ENCODE data around the gene IARS1. TPM values are rescaled to one million over a fixed set of nuclear protein-coding genes. Genes with fewer than 3 reads are reported as not detected.

Gene IARS1
- total RNA-seq, 4 donors from 2014 or later: 73.2 to 234 (median 161) TPM

- Histone ChIP-seq H3K4me3 (no peak overlapping the region), H3K9me3 (no peaks in the 10 kb centered on the region), H3K4me1 (no peaks in the 10 kb centered on the region), H3K27ac (no peak overlapping the region), H3K36me3 (no peaks in the 10 kb centered on the region), H3K27me3 (no peaks in the 10 kb centered on the region)
- no peak for TF ChIP-seq CTCF (IDR thresholded peaks at IDR 0.05)
- TF ChIP-seq POLR2A (IDR thresholded peaks at IDR 0.05): no peak
- intact Hi-C loops (cut with DNase I; ENCODE audit: low total_unique reads): no loop called here
- DNase-seq: no peak
Measured at GRCh38 chr9:92266486-92266885, 27.0 kb downstream of the IARS1 start.

- Histone ChIP-seq H3K9me3 (no peaks in the 10 kb centered on the region), H3K27ac (no peak overlapping the region), H3K4me3 (no peak overlapping the region), H3K4me1 (no peaks in the 10 kb centered on the region), H3K36me3 (no peaks in the 10 kb centered on the region), H3K27me3 (no peaks in the 10 kb centered on the region)
- DNase-seq: no peak
- TF ChIP-seq CTCF (IDR thresholded peaks at IDR 0.05) (no peak), POLR2A (IDR thresholded peaks at IDR 0.05) (no peak)
- intact Hi-C loops (cut with DNase I; ENCODE audit: low total_unique reads): no loop called here
Measured at GRCh38 chr9:92265154-92265553, 28.3 kb downstream of the IARS1 start.

- no peaks in the 10 kb centered on the region for H3K9me3 ChIP-seq
- no peaks in the 10 kb centered on the region for H3K4me1 ChIP-seq
- intact Hi-C loops (cut with DNase I; ENCODE audit: low total_unique reads): no loop called here
- no peak overlapping the region for H3K4me3 ChIP-seq
- H3K27ac ChIP-seq: no peak overlapping the region
- H3K27me3 ChIP-seq: no peaks in the 10 kb centered on the region
- no peak for DNase-seq
- TF ChIP-seq CTCF (IDR thresholded peaks at IDR 0.05) (no peak), POLR2A (IDR thresholded peaks at IDR 0.05) (no peak)
- no peaks in the 10 kb centered on the region for H3K36me3 ChIP-seq
Measured at GRCh38 chr9:92263131-92263530, 30.4 kb downstream of the IARS1 start.

GRCh38 chr9:92257327-92257726 lies 36.2 kb downstream of the IARS1 start:
- no peaks in the 10 kb centered on the region for H3K27me3 ChIP-seq
- H3K9me3 ChIP-seq: no peaks in the 10 kb centered on the region
- H3K4me3 ChIP-seq: no peak overlapping the region
- H3K27ac ChIP-seq: no peak overlapping the region
- H3K4me1 ChIP-seq: no peaks in the 10 kb centered on the region
- TF ChIP-seq CTCF (IDR thresholded peaks at IDR 0.05): no peak
- DNase-seq: no peak
- H3K36me3 ChIP-seq: peaks cover 0 to 2% of the 10 kb centered on the region in 2 donors
- intact Hi-C loops (cut with DNase I; ENCODE audit: low total_unique reads): no loop called here

- H3K27ac ChIP-seq: no peak overlapping the region
- DNase-seq: no peak
- TF ChIP-seq CTCF (IDR thresholded peaks at IDR 0.05) (no peak), POLR2A (IDR thresholded peaks at IDR 0.05) (no peak)
- no peak overlapping the region for H3K4me3 ChIP-seq
- intact Hi-C loops (cut with DNase I; ENCODE audit: low total_unique reads): no loop called here
- peaks cover 0 to 2% of the 10 kb centered on the region in 2 donors for H3K36me3 ChIP-seq
- no peaks in the 10 kb centered on the region for H3K4me1 ChIP-seq
- H3K9me3 ChIP-seq: no peaks in the 10 kb centered on the region
- no peaks in the 10 kb centered on the region for H3K27me3 ChIP-seq
Measured at GRCh38 chr9:92254381-92255337, 38.8 kb downstream of the IARS1 start.

Measured in uterus (tissue), 4 donors.